Vagina (tissue), 2 donors: ENCODE measurements around the gene HCRTR1.

Experiments used
- POLR2A ChIP-seq, 2 donors: fragments of 450-650 bp; IDR thresholded peaks; one replicate each; pipeline ENCODE4 v1.6.1; 2017; ENCODE audit warnings: antibody characterized with exemption in 2 of 2, mild to moderate bottlenecking in 2 of 2, moderate library complexity in 2 of 2
- POLR2AphosphoS5 ChIP-seq, 2 donors: sonication (generic); formaldehyde crosslinking; IDR thresholded peaks; one replicate each; pipeline ENCODE4 v1.9.0; 2017; ENCODE audit warnings: antibody characterized with exemption in 2 of 2, mild to moderate bottlenecking in 2 of 2, low read depth in 1 of 2; ENCODE audit not compliant: insufficient read depth in 1 of 2
- TF ChIP-seq, protein P1 (sequence below), 3 experiments: fragments of 450-650 bp in 2 of 3; fragments of 200-600 bp in 1 of 3; sonication (generic) in 1 of 3; IDR thresholded peaks; one replicate each; pipeline ENCODE4 v1.5.1; 2017 to 2019; ENCODE audit warnings: antibody characterized with exemption in 3 of 3, mild to moderate bottlenecking in 2 of 3, moderate library complexity in 2 of 3

DNA sequence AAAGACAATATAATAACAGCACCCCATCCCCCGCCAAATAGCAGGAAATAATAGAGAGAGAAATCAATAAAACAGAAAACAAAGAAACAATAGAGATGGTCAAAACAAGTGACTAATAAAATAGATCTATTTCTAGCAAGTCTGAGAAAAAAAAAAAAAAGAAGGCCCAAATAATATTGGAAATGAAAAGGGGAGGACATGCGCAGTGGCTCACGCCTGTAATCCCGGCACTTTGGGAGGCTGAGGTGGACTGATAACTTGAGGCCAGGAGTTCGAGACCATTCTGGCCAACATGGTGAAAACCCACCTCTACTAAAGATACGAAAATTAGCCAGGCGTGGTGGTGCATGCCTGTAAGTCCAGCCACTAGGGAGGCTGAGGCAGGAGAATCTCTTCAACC lies 18.5 kb upstream of the HCRTR1 start:
- TF ChIP-seq, protein P1, sequence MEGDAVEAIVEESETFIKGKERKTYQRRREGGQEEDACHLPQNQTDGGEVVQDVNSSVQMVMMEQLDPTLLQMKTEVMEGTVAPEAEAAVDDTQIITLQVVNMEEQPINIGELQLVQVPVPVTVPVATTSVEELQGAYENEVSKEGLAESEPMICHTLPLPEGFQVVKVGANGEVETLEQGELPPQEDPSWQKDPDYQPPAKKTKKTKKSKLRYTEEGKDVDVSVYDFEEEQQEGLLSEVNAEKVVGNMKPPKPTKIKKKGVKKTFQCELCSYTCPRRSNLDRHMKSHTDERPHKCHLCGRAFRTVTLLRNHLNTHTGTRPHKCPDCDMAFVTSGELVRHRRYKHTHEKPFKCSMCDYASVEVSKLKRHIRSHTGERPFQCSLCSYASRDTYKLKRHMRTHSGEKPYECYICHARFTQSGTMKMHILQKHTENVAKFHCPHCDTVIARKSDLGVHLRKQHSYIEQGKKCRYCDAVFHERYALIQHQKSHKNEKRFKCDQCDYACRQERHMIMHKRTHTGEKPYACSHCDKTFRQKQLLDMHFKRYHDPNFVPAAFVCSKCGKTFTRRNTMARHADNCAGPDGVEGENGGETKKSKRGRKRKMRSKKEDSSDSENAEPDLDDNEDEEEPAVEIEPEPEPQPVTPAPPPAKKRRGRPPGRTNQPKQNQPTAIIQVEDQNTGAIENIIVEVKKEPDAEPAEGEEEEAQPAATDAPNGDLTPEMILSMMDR (IDR thresholded peaks at IDR 0.05) = no peak
- TF ChIP-seq POLR2AphosphoS5 (IDR thresholded peaks at IDR 0.05; ENCODE audit: insufficient read depth in 1 of 2, low read depth in 1 of 2) = no peak
- TF ChIP-seq POLR2A (IDR thresholded peaks at IDR 0.05) = no peak
